ENCODE data around the gene ZNF280A. TPM values are rescaled to one million over a fixed set of nuclear protein-coding genes. Genes with fewer than 3 reads are reported as not detected.

ZNF280A gene
- total and polyA plus RNA-seq, 12 donors: 0.06 to 5.5 (median 1.6) TPM

GRCh38 chr22:22554587-22555284 lies 34.7 kb upstream of the ZNF280A start:
- H3K4me1 ChIP-seq (replicated peaks in 1 of 2): peaks cover 0 to 10% of the 10 kb centered on the region in 2 donors
- intact Hi-C loops (cut with DNase I): no loop called here
- no peaks in the 10 kb centered on the region for H3K36me3 ChIP-seq (replicated peaks in 1 of 2)
- peak in 5 of 7 donors; percentile 32 to 38 (median 35) for DNase-seq
- WGBS, 4 donors: 53 to 72% (median 58%) methylated on average over 4 of the region's 4 CpGs
- no peaks in the 10 kb centered on the region for H3K27me3 ChIP-seq
- H3K4me3 ChIP-seq: no peak overlapping the region
- H3K9me3 ChIP-seq (replicated peaks in 1 of 3): no peaks in the 10 kb centered on the region
- TF ChIP-seq POLR2A (IDR thresholded peaks at IDR 0.05) (no peak), CTCF (IDR thresholded peaks at IDR 0.05) (no peak)
- H3K27ac ChIP-seq: peak overlapping the region in 1 of 5 donors; percentile 17

GRCh38 chr22:22553735-22554586 lies 33.9 kb upstream of the ZNF280A start:
- no peaks in the 10 kb centered on the region for H3K27me3 ChIP-seq
- 47 to 57% (median 52%) methylated on average over 8 of the region's 8 CpGs for WGBS, 4 donors
- intact Hi-C loops (cut with DNase I): no loop called here
- no peaks in the 10 kb centered on the region for H3K9me3 ChIP-seq (replicated peaks in 1 of 3)
- H3K36me3 ChIP-seq (replicated peaks in 1 of 2): no peaks in the 10 kb centered on the region
- H3K4me1 ChIP-seq (replicated peaks in 1 of 2): peaks cover 0 to 10% of the 10 kb centered on the region in 2 donors
- peak overlapping the region in 1 of 5 donors; percentile 17 for H3K27ac ChIP-seq
- TF ChIP-seq POLR2A (IDR thresholded peaks at IDR 0.05) (no peak), CTCF (IDR thresholded peaks at IDR 0.05) (no peak)
- no peak overlapping the region for H3K4me3 ChIP-seq
- no peak for DNase-seq

GRCh38 chr22:22553141-22553540 lies 33.1 kb upstream of the ZNF280A start:
- Histone ChIP-seq H3K4me3 (no peak overlapping the region), H3K4me1 (replicated peaks in 1 of 2) (peaks cover 0 to 10% of the 10 kb centered on the region in 2 donors), H3K27ac (no peak overlapping the region), H3K36me3 (replicated peaks in 1 of 2) (no peaks in the 10 kb centered on the region), H3K27me3 (no peaks in the 10 kb centered on the region), H3K9me3 (replicated peaks in 1 of 3) (no peaks in the 10 kb centered on the region)
- intact Hi-C loops (cut with DNase I): no loop called here
- no peak for DNase-seq
- no peak for TF ChIP-seq CTCF (IDR thresholded peaks at IDR 0.05)
- no peak for TF ChIP-seq POLR2A (IDR thresholded peaks at IDR 0.05)
- WGBS, 4 donors: 89 to 100% (median 95%) methylated on average over 1 of the region's 1 CpG

- H3K36me3 ChIP-seq (replicated peaks in 1 of 2): no peaks in the 10 kb centered on the region
- no peaks in the 10 kb centered on the region for H3K27me3 ChIP-seq
- H3K27ac ChIP-seq: no peak overlapping the region
- no peak for TF ChIP-seq POLR2A (IDR thresholded peaks at IDR 0.05)
- TF ChIP-seq CTCF (IDR thresholded peaks at IDR 0.05): peak in 1 of 6 experiments; percentile 11
- peaks cover 0 to 10% of the 10 kb centered on the region in 2 donors for H3K4me1 ChIP-seq (replicated peaks in 1 of 2)
- no peak for DNase-seq
- H3K9me3 ChIP-seq (replicated peaks in 1 of 3): no peaks in the 10 kb centered on the region
- intact Hi-C loops (cut with DNase I): no loop called here
- 81 to 87% (median 83%) methylated on average over 4 of the region's 4 CpGs for WGBS, 4 donors
- no peak overlapping the region for H3K4me3 ChIP-seq
Measured at GRCh38 chr22:22552630-22553029, 32.6 kb upstream of the ZNF280A start.

All from adrenal gland (tissue), 12 donors.